Progenitor cell of endocrine pancreas (in vitro differentiated cells): Measurements from ENCODE around the gene EZH2. TPM values are rescaled to one million over a fixed set of nuclear protein-coding genes. Genes with fewer than 3 reads are reported as not detected.

Experiments
- DNase-seq: peaks from one replicate; pipeline ENCODE4 v3.0.0; 2021; ENCODE audit warnings: low spot score; ENCODE audit not compliant: unreplicated experiment
- H3K27ac Mint-ChIP-seq: 2 replicates; pipeline ENCODE4 v1.8.0; 2021; ENCODE audit warnings: mild to moderate bottlenecking, moderate library complexity, mixed read lengths
- H3K27me3 Mint-ChIP-seq: 2 replicates; pipeline ENCODE4 v1.8.0; 2021; ENCODE audit warnings: mixed read lengths
- H3K36me3 Mint-ChIP-seq: 2 replicates; pipeline ENCODE4 v1.8.0; 2022; ENCODE audit warnings: mixed read lengths; ENCODE audit not compliant: insufficient read depth
- H3K4me1 Mint-ChIP-seq: 2 replicates; pipeline ENCODE4 v1.8.0; 2021; ENCODE audit warnings: low read depth, mixed read lengths
- H3K4me3 Mint-ChIP-seq: 2 replicates; pipeline ENCODE4 v1.8.0; 2021; ENCODE audit warnings: low read depth, mild to moderate bottlenecking, moderate library complexity, mixed read lengths
- H3K9me3 Mint-ChIP-seq: 2 replicates; pipeline ENCODE4 v1.8.0; 2021; ENCODE audit warnings: low read depth, mixed read lengths
- total RNA-seq: library from RNA; stranded (reverse); gene quantifications from 2 replicates; pipeline ENCODE4 v1.2.1, GENCODE V29; 2021
- TF ChIP-seq, protein P1 (sequence below): fragments of 200-600 bp; sonication (generic); IDR thresholded peaks from one replicate; pipeline ENCODE4 v1.5.0; 2021; ENCODE audit warnings: antibody characterized with exemption, mild to moderate bottlenecking; ENCODE audit not compliant: unreplicated experiment

Gene EZH2
- total RNA-seq, 1 donor from 2014 or later = 57.6 TPM

DNA sequence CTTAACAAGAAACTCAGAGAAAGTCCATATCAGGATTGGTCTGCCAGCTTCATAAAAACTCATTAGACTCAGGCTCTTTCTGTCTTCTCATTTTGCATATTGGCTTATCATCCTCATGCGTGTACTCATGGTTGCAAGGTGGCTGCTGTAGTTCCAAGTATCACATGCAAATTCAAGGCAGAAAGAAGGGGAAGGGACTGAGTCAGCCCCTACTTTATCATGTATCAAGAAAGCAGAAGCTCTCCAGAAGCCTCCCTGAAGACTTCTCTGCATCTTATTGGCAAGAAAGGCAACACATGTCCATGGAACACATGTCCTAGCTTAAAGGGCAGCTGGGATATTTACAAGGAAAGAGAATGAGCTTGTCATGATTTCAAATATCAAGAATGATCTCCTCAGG is 19.4 kb upstream of the EZH2 start:
- Mint-ChIP-seq H3K27ac (no peak overlapping the region), H3K4me1 (peaks cover 5% of the 10 kb centered on the region), H3K9me3 (no peaks in the 10 kb centered on the region), H3K36me3 (no peaks in the 10 kb centered on the region), H3K4me3 (no peak overlapping the region), H3K27me3 (peaks cover 11% of the 10 kb centered on the region)
- no peak for DNase-seq
- TF ChIP-seq, protein P1, sequence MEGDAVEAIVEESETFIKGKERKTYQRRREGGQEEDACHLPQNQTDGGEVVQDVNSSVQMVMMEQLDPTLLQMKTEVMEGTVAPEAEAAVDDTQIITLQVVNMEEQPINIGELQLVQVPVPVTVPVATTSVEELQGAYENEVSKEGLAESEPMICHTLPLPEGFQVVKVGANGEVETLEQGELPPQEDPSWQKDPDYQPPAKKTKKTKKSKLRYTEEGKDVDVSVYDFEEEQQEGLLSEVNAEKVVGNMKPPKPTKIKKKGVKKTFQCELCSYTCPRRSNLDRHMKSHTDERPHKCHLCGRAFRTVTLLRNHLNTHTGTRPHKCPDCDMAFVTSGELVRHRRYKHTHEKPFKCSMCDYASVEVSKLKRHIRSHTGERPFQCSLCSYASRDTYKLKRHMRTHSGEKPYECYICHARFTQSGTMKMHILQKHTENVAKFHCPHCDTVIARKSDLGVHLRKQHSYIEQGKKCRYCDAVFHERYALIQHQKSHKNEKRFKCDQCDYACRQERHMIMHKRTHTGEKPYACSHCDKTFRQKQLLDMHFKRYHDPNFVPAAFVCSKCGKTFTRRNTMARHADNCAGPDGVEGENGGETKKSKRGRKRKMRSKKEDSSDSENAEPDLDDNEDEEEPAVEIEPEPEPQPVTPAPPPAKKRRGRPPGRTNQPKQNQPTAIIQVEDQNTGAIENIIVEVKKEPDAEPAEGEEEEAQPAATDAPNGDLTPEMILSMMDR = no peak

GRCh38 chr7:148901178-148901577 is 17.1 kb upstream of the EZH2 start:
- H3K4me1 Mint-ChIP-seq = peaks cover 5% of the 10 kb centered on the region
- H3K36me3 Mint-ChIP-seq = no peaks in the 10 kb centered on the region
- H3K4me3 Mint-ChIP-seq = no peak overlapping the region
- no peak overlapping the region for H3K27ac Mint-ChIP-seq
- DNase-seq = no peak
- no peaks in the 10 kb centered on the region for H3K27me3 Mint-ChIP-seq
- no peaks in the 10 kb centered on the region for H3K9me3 Mint-ChIP-seq
- TF ChIP-seq, protein P1 = no peak

- Mint-ChIP-seq H3K9me3 (no peaks in the 10 kb centered on the region), H3K27ac (peak overlapping the region; percentile 64), H3K4me1 (peaks cover 4% of the 10 kb centered on the region), H3K36me3 (no peaks in the 10 kb centered on the region), H3K4me3 (no peak overlapping the region), H3K27me3 (no peaks in the 10 kb centered on the region)
- no peak for DNase-seq
- TF ChIP-seq, protein P1 = no peak
Measured at GRCh38 chr7:148898845-148899484, 14.9 kb upstream of the EZH2 start.

DNA sequence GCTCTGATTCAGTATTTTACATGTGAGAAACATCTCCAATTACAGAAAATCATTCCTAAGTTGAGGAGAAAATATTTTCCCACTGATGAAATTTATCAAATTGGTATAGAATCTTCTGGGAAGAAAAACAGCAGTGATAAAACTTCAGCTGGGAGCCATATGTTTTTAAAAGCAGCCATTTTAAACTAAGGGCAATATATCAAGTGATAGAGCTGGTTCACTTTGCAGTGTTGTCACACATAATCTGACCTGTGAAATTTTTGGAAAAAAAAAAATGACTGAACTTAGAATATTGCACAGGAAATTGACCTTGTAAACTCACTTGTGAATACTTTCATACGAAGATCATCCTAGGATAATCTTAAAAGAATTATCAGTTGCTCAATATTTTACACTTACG is 10.5 kb upstream of the EZH2 start:
- Mint-ChIP-seq H3K4me1 (peaks cover 4% of the 10 kb centered on the region), H3K9me3 (no peaks in the 10 kb centered on the region), H3K27ac (no peak overlapping the region), H3K27me3 (peaks cover 3% of the 10 kb centered on the region), H3K36me3 (no peaks in the 10 kb centered on the region), H3K4me3 (no peak overlapping the region)
- TF ChIP-seq, protein P1 = no peak
- DNase-seq = no peak

DNA sequence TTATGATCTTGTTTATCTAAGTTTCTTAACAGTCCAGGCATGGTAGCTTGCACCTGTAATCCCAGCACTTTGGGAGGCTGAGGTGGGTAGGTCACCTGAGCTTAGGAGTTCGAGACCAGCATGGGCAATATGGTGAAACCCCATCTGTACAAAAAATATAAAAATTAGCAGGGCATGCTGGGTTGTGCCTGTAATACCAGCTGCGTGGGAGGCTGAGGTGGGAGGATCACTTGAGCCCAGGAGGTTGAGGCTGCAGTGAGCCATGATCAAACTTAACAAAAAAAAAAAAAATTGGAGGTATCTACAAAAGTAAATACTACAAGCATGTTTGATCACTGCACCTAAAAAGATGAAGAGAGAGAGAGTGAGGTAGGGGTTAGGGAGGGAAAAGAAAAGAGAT is 9.0 kb upstream of the EZH2 start:
- no peaks in the 10 kb centered on the region for H3K9me3 Mint-ChIP-seq
- DNase-seq = no peak
- H3K36me3 Mint-ChIP-seq = no peaks in the 10 kb centered on the region
- peaks cover 3% of the 10 kb centered on the region for H3K27me3 Mint-ChIP-seq
- TF ChIP-seq, protein P1 = no peak
- no peak overlapping the region for H3K27ac Mint-ChIP-seq
- no peak overlapping the region for H3K4me3 Mint-ChIP-seq
- H3K4me1 Mint-ChIP-seq = no peaks in the 10 kb centered on the region
